Astrocyte (in vitro differentiated cells and primary cell): ENCODE measurements around the gene GLB1L3. TPM values are rescaled to one million over a fixed set of nuclear protein-coding genes. Genes with fewer than 3 reads are reported as not detected.

Experiments used
- DNase-seq: peaks from one replicate; pipeline ENCODE4 v3.0.0-alpha.2; 2010; ENCODE audit warnings: low read depth
- FAIRE-seq: peaks from 2 replicates; lab custom pipeline; 2011; peaks lifted over from hg19 to GRCh38; lab: Jason Lieb, UNC
- H2AFZ ChIP-seq: 2 replicates; pipeline ENCODE4 v1.6.0; 2012; ENCODE audit warnings: low read depth, low read length, inconsistent platforms
- H3K27ac ChIP-seq: 2 replicates; pipeline ENCODE4 v1.5.1; 2011; ENCODE audit warnings: low read depth, low read length, inconsistent platforms
- H3K27me3 ChIP-seq: 2 replicates; pipeline ENCODE4 v1.6.0; 2011; ENCODE audit warnings: low read length, inconsistent platforms; ENCODE audit not compliant: insufficient read depth
- H3K36me3 ChIP-seq: 2 replicates; pipeline ENCODE4 v1.5.1; 2011; ENCODE audit warnings: low read length, inconsistent platforms; ENCODE audit not compliant: insufficient read depth
- H3K4me1 ChIP-seq: 2 replicates; pipeline ENCODE4 v1.5.1; 2011; ENCODE audit warnings: low read length, inconsistent platforms; ENCODE audit not compliant: insufficient read depth
- H3K4me2 ChIP-seq: 2 replicates; pipeline ENCODE4 v1.6.0; 2012; ENCODE audit warnings: low read length, inconsistent platforms
- H3K4me3 ChIP-seq: 2 replicates; pipeline ENCODE4 v1.5.1; 2011; ENCODE audit warnings: low read depth, mild to moderate bottlenecking, low read length, inconsistent platforms; ENCODE audit not compliant: insufficient read depth
- H3K79me2 ChIP-seq: 2 replicates; pipeline ENCODE4 v1.6.0; 2012; ENCODE audit warnings: mild to moderate bottlenecking, low read length, inconsistent platforms; ENCODE audit not compliant: insufficient read depth
- H3K9ac ChIP-seq: 2 replicates; pipeline ENCODE4 v1.6.0; 2012; ENCODE audit warnings: mild to moderate bottlenecking, low read length, inconsistent platforms
- H3K9me3 ChIP-seq: 2 replicates; pipeline ENCODE4 v1.5.1; 2012; ENCODE audit warnings: low read depth, mild to moderate bottlenecking, low read length, inconsistent platforms; ENCODE audit not compliant: insufficient read depth
- H4K20me1 ChIP-seq: 2 replicates; pipeline ENCODE4 v1.6.0; 2012; ENCODE audit warnings: low read length, inconsistent platforms; ENCODE audit not compliant: insufficient read depth
- H3K27ac Mint-ChIP-seq: one replicate; pipeline ENCODE4 v1.8.0; 2021; ENCODE audit warnings: mild to moderate bottlenecking, mixed read lengths; ENCODE audit not compliant: unreplicated experiment
- H3K27me3 Mint-ChIP-seq: one replicate; pipeline ENCODE4 v1.8.0; 2021; ENCODE audit warnings: low read depth, mixed read lengths; ENCODE audit not compliant: unreplicated experiment
- H3K36me3 Mint-ChIP-seq: one replicate; pipeline ENCODE4 v1.8.0; 2021; ENCODE audit warnings: low read depth, mixed read lengths; ENCODE audit not compliant: unreplicated experiment
- H3K4me1 Mint-ChIP-seq: one replicate; pipeline ENCODE4 v1.8.0; 2021; ENCODE audit warnings: low read depth, mixed read lengths; ENCODE audit not compliant: unreplicated experiment
- H3K4me3 Mint-ChIP-seq: one replicate; pipeline ENCODE4 v1.8.0; 2021; ENCODE audit warnings: mild to moderate bottlenecking, moderate library complexity, mixed read lengths; ENCODE audit not compliant: unreplicated experiment
- H3K9me3 Mint-ChIP-seq: one replicate; pipeline ENCODE4 v1.8.0; 2021; ENCODE audit warnings: mild to moderate bottlenecking, mixed read lengths; ENCODE audit not compliant: unreplicated experiment
- EZH2 ChIP-seq: IDR thresholded peaks from 2 replicates; pipeline ENCODE4 v1.6.1; 2012; ENCODE audit warnings: mild to moderate bottlenecking, low read length, inconsistent platforms; ENCODE audit not compliant: insufficient read depth
- total RNA-seq: library from RNA; stranded (reverse); gene quantifications from 2 replicates; pipeline ENCODE4 v1.2.1, GENCODE V29; 2021
- TF ChIP-seq, protein P1 (sequence below): IDR thresholded peaks from 2 replicates; pipeline ENCODE4 v1.5.1; 2011; ENCODE audit warnings: low read depth, mild to moderate bottlenecking, inconsistent platforms, low read length, moderate library complexity; ENCODE audit not compliant: insufficient read depth

GLB1L3 gene
- total RNA-seq, 1 donor from 2014 or later = 0.20 TPM

- Histone ChIP-seq H3K4me1 (peaks cover 4% of the 10 kb centered on the region), H3K27ac (no peak overlapping the region), H3K9me3 (no peaks in the 10 kb centered on the region), H3K36me3 (peaks cover 17% of the 10 kb centered on the region), H2AFZ (no peak overlapping the region), H3K4me2 (no peak overlapping the region), H3K27me3 (no peaks in the 10 kb centered on the region), H4K20me1 (peaks cover 32% of the 10 kb centered on the region), H3K9ac (no peak overlapping the region), H3K79me2 (peaks cover 23% of the 10 kb centered on the region), H3K4me3 (no peak overlapping the region)
- H3K4me1 Mint-ChIP-seq = no peaks in the 10 kb centered on the region
- H3K4me3 Mint-ChIP-seq = no peak overlapping the region
- H3K27me3 Mint-ChIP-seq = no peaks in the 10 kb centered on the region
- peaks cover 17% of the 10 kb centered on the region for H3K36me3 Mint-ChIP-seq
- FAIRE-seq = no peak
- no peak overlapping the region for H3K27ac Mint-ChIP-seq
- H3K9me3 Mint-ChIP-seq = no peaks in the 10 kb centered on the region
- DNase-seq = no peak
- TF ChIP-seq EZH2 = no peak
- TF ChIP-seq, protein P1, sequence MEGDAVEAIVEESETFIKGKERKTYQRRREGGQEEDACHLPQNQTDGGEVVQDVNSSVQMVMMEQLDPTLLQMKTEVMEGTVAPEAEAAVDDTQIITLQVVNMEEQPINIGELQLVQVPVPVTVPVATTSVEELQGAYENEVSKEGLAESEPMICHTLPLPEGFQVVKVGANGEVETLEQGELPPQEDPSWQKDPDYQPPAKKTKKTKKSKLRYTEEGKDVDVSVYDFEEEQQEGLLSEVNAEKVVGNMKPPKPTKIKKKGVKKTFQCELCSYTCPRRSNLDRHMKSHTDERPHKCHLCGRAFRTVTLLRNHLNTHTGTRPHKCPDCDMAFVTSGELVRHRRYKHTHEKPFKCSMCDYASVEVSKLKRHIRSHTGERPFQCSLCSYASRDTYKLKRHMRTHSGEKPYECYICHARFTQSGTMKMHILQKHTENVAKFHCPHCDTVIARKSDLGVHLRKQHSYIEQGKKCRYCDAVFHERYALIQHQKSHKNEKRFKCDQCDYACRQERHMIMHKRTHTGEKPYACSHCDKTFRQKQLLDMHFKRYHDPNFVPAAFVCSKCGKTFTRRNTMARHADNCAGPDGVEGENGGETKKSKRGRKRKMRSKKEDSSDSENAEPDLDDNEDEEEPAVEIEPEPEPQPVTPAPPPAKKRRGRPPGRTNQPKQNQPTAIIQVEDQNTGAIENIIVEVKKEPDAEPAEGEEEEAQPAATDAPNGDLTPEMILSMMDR = no peak
These were observed 17.6 kb upstream of the GLB1L3 start for GRCh38 chr11:134258577-134258976.

GRCh38 chr11:134260503-134260902 lies 15.7 kb upstream of the GLB1L3 start:
- Histone ChIP-seq H2AFZ (no peak overlapping the region), H3K9ac (no peak overlapping the region), H3K4me3 (no peak overlapping the region), H3K36me3 (peaks cover 17% of the 10 kb centered on the region), H3K27me3 (no peaks in the 10 kb centered on the region), H3K4me1 (no peaks in the 10 kb centered on the region), H4K20me1 (peaks cover 22% of the 10 kb centered on the region), H3K27ac (no peak overlapping the region), H3K79me2 (peaks cover 7% of the 10 kb centered on the region), H3K9me3 (no peaks in the 10 kb centered on the region), H3K4me2 (no peak overlapping the region)
- Mint-ChIP-seq H3K9me3 (no peaks in the 10 kb centered on the region), H3K27ac (no peak overlapping the region), H3K27me3 (no peaks in the 10 kb centered on the region), H3K4me3 (no peak overlapping the region), H3K4me1 (no peaks in the 10 kb centered on the region), H3K36me3 (peaks cover 19% of the 10 kb centered on the region)
- FAIRE-seq = no peak
- DNase-seq = no peak
- TF ChIP-seq, protein P1 = no peak
- no peak for TF ChIP-seq EZH2

DNA sequence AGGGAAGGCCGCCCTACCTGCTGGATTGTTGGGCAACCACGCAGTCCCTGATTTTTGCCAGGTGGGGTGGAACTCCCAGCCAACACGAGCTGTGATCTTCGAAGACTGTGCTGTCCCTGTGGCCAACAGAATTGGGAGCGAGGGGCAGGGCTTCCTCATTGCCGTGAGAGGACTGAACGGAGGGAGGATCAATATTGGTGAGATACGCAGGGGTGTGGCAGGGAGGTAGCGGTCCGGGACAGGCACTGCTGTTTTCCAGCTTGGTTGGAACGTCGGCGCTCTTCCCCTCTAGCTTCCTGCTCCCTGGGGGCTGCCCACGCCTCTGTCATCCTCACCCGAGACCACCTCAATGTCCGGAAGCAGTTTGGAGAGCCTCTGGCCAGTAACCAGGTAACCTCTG lies 15.2 kb upstream of the GLB1L3 start:
- Histone ChIP-seq H3K4me2 (no peak overlapping the region), H4K20me1 (peaks cover 20% of the 10 kb centered on the region), H3K4me1 (no peaks in the 10 kb centered on the region), H3K27me3 (no peaks in the 10 kb centered on the region), H3K36me3 (peaks cover 17% of the 10 kb centered on the region), H3K27ac (no peak overlapping the region), H3K9ac (no peak overlapping the region), H2AFZ (no peak overlapping the region), H3K9me3 (no peaks in the 10 kb centered on the region), H3K4me3 (no peak overlapping the region), H3K79me2 (peaks cover 6% of the 10 kb centered on the region)
- Mint-ChIP-seq H3K27ac (no peak overlapping the region), H3K4me3 (no peak overlapping the region), H3K9me3 (no peaks in the 10 kb centered on the region), H3K36me3 (peaks cover 19% of the 10 kb centered on the region), H3K27me3 (no peaks in the 10 kb centered on the region), H3K4me1 (no peaks in the 10 kb centered on the region)
- DNase-seq (no peak), FAIRE-seq (no peak)
- TF ChIP-seq, protein P1 = no peak
- TF ChIP-seq EZH2 = no peak
